GM19468 (cell line): ENCODE measurements around the gene XRCC2.
"Not testable (repeated sequence)": the region's sequence is repeated elsewhere in the genome, so short reads cannot be mapped to it uniquely, and the experiment has no call there.

Experiments
- ATAC-seq: cut with Tn5 transposase; IDR thresholded peaks from one replicate; pipeline ENCODE4 v1.9.1; 2021; ENCODE audit warnings: mild to moderate bottlenecking, moderate library complexity, moderate number of reproducible peaks; ENCODE audit not compliant: unreplicated experiment; ENCODE audit errors: extremely low read depth

The XRCC2 gene

DNA sequence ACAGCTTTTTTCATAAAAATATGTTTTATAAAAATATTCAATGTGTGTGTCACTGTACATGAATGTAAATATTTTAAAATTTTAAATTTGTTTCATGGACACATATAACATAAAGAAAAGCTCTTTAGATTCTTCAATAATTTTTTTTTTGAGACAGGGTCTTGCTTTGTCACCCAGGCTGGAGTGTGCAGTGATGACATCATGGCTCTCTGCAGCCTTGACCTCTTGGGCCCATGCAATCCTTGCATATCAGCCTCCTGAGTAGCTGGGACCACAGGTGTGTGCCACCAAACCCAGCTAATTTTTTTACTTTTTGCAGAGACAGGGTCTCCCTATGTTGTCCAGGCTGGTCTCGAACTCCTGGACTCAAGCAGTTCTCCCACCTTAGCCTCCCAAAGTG, 9.9 kb downstream of the XRCC2 start:
- ATAC-seq, result no peak

DNA sequence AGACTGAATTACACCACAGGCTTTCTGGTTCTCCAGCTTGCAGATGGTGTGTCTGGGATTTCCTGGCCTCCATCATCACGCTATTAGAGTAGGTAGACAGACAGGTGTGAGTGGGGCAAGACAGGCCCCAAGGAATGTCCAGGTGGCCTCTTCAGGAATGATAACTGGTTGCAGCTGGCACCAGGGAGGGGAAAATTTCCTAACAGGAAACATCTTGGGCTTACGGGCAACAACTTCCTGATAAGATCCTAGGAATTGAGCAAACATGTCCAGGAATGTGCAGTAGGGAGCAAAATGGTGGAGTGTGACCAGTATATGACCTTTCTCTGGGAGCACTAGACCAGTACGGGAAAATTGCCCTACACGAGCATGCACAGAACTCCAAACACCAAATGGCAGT, 11.3 kb downstream of the XRCC2 start:
- no peak for ATAC-seq

DNA sequence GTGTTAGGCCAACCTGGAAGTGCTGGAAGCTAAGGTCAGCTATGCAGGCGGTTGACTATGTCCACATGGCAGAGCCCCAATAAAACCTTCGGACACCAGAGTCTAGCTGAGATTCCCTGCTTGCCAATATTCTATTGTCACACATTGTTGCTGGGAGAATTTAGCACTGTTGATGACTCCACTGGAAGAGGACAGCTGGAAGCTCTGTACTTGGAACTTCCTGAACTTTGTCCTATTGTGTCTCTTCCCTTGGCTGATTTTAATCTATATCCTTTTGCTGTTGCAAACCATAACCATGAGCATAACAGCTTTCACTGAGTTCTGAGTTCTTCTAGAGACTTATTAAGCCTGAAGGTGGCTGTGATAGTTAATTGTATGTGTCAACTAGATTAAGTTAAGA, 12.0 kb downstream of the XRCC2 start:
- ATAC-seq, result no peak

DNA sequence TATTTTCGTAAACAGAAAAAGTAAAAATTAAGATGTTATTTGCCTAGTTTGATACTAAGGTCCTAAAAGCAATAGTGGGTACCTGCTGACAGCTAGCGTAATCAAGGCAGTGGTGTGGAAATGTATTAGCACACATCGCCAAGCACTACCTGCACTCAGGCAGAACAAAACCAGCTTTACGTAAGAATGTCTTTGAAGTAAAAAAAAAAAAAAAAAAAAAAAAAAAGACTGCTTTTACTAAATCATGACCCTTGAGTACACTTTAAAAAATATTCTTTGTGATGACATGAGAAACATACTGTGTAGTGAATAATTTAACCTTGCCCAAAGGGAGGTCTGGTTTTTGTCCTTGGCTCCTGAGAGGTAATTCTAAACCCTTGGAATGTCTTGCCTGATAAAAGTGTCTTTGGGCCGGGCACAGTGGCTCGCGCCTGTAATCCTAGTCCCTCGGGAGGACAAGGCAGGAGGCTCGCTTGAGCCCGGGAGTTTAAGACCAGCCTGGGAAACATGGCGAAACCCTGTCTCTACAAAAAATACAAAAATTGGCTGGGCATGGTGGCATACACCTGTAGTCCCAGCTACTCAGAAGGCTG, 12.7 kb downstream of the XRCC2 start:
- ATAC-seq, result no peak

DNA sequence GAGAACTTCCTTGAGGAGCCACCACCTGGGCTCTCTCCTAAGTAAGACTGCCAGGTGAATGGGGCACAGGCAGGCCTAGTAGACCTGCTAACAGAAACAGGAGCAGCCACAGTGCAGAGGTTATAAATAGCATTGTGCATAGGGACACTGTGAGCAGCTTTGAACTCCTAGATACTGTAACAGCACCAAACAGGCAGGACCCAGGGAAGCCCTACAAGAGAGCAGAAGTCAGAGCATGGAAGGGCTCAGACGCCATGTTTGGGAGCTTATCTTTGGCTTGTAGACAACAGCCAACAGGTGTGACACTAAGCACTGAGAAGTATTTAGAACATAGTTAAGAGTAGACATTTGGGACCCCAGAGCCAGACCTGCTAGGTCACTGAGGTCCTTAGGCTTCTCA, 14.5 kb downstream of the XRCC2 start:
- ATAC-seq, result no peak

DNA sequence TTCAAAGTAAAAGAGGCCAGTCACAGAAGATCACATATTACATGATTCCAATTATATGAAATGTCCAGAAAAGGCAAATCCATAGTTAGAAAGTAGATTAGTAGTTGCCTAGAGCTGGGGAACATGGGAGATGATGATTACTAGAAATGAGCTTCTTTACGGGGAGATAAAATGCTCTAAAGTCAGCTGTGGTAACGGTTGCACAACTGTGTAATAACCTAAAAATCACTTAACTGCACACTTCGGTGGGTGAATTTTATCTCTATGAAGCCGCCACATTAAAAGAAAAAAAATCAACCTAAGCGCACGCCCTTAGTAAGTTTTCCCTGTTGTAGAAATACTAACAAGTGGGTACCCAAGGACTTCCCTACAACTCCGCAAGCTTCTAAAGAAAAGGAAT, 15.9 kb downstream of the XRCC2 start:
- no peak for ATAC-seq

DNA sequence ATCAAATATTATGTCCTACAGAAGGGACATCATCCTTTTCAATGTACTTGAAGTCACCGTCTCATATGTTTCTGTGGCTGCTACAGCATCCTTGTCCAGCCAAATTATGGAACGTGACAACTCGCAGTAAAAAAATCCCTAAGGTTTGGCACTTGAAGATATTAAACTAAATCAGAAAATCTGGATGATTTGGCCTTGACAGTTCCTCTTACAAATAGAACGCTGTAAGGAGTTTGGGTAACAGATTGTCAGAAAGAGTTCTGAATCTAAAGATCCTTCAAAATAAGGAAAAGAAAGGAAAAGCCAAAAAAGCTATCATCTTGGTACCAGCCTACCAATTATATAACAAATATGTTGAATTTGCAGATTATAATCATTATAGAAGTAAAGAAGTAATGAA, 21.0 kb downstream of the XRCC2 start:
- no peak for ATAC-seq

DNA sequence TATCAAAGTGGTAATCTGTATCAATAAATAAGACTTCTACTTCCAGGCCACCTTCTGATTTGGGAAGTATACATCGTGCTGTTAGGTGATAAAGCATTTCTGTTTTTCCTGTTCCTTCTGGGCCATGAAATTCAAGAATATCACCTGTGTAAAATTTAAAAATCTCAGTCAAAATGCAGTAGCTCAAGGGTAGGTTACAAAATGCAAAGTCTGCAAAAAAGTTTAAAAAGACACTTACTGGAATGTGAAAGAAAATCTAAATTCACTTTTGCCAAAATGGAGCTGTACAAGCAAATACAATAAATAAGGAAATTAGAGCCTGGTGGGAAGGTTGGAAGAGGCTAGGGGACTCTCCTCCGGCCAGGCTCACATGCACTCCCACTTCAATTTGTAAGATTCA, 26.7 kb downstream of the XRCC2 start:
- no peak for ATAC-seq

DNA sequence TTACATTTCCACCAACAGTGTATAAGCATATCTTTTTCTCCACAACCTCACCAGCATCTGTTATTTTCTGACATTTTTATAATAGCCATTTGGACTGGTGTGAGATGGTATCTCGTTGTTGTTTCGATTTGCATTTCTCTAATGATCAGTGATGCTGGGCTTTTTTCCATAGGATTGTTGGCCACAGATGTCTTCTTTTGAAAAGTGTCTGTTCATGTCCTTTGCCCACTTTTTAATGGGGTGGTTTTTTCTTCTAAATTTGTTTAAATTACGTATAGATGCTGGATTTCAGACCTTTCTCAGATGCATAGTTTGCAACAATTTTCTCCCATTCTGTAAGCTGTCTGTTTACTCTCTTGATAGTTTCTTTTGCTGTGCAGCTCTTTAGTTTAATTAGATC, 28.9 kb downstream of the XRCC2 start:
- no peak for ATAC-seq

DNA sequence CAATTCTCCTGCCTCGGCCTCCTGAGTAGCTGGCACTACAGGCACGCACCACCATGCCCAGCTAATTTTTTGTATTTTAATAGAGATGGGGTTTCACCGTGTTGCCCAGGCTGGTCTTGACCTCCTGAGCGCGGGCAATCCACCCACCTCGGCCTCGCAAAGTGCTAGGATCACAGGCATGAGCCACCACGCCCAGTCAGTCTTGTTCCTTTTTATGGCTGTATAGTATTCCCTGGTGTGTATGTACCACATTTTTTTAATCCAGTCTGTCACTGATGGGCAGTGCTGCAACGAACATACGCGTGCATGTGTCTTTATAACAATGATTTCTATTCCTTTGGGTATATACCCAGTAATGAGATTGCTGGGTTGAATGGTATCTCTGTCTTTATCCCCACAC, 29.4 kb downstream of the XRCC2 start:
- not testable (repeated sequence) for ATAC-seq

DNA sequence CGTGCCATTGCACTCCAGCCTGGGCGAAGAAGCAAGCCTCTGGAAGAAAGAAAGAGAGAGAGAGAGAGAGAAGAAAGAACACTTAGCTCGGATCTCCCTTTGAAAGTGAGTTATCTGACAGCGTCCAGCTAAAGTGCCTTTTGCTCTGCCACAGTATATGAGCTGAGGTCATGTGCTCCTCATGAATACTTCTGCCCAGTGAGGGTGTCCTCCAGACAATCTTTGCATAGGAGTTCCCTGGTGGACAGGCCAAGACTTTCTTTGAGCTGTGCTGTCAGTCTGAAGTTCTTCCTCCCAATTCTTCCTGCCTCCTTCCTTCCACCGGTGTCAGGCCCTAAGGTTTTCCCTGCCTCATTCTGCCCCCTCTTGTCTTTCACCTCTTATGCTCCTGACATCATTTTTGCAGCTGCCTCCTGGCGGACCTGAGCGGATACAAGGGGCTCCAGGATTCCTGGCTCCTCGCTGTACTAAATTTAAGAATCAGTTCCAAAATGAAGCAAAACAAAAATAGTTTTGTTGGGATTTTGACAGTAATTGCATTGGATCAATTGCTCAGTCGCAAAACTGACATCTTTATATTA, 31.9 kb downstream of the XRCC2 start:
- no peak for ATAC-seq

DNA sequence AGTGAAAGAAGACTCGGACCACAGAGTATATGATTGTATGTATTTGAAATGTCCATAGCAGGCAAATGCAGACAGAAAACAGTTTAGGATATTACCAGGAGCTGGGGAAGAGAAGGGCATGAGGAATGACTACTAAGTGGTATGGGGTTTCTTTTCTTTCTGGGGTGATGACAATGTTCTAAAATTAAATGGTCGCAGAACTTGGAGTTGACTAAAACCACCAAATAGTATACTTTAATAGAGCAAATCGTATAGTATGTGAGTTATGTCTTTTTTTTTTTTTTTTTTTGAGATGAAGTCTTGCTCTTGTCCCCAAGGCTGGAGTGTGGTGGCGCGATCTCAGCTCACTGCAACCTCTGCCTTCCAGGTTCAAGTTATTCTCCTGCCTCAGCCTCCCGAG, 34.6 kb downstream of the XRCC2 start:
- no peak for ATAC-seq

DNA sequence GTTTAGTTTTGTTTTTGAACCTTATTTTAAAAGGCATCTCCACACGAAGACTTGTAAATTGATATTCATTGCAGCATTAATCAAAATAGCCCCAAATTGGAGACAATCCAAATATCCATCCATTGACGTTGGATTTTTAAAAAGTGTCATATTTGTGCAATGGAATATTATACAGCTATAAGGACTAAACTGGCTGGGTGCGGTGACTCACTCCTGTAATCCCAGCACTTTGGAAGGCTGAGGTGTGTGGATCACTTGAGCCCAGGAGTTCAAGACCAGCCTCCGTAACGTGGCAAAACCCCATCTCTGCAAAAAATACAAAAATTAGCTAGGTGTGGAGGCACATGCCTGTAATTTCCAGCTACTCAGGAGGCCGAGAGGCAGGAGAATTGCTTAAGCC, 35.1 kb downstream of the XRCC2 start:
- no peak for ATAC-seq

DNA sequence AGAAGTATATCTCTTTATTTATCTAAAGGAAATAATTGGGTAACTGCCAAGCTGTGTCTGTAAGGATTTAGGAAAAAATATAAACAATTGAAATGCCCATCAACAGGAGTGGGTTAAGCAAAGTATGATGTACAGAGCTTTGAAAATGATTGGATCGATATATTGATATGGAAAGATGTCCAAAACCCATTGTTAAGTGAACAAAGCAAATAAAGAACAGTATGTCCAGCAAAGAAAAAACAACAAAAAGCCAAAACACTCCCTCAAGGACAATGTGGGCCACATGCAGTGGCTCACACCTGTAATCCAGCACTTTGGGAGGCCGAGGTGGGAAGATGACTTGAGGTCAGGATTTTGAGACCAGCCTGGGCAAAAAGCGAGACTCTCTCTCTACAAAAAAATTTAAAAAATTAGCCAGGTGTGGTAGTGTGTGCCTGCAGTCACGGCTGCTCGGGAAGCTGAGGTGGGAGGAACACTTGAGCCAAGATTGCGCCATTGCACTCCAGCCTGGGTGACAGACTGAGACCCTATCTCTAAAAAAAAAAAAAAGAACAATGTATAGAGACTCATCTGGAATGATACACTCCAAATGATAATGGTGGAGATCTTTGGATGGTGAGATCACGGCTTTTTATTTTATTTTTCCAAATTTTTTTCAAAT, 37.9 kb downstream of the XRCC2 start:
- ATAC-seq, result no peak

DNA sequence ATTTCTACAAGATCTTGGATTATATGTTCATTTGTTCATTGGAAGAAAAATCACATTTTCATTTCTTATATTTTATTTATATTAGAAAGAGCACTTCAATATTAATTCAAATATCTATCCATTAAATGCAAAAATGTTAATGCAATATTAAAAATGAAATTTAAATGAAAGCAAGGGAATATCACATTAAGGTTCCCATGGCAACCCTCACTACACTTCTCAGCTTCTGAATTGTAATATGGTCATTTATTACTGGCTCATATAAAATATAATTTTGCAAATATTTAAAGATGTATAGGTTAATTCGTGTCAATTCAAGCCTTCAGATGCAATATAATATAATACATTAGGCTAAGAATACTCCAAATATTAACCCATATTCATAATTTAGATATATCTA, 38.8 kb downstream of the XRCC2 start:
- ATAC-seq, result no peak

DNA sequence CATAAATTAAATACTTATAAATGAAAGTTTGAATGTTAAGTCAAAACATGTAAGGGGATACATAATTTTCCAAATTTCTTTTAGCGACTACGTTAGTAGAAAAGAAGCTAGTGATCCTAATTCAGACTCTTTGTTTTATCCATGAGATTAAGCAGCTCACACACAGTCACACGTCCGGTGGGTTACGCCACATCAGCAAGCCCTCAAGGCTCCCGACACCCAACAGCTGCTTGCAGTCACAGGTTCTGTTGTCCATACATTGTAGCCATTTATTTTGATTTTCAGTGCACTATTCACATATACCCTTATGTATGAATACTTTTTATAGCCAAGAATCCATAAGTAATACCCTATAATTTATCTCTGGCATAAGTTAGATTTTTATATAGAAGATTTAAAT, 39.5 kb downstream of the XRCC2 start:
- ATAC-seq, result no peak

DNA sequence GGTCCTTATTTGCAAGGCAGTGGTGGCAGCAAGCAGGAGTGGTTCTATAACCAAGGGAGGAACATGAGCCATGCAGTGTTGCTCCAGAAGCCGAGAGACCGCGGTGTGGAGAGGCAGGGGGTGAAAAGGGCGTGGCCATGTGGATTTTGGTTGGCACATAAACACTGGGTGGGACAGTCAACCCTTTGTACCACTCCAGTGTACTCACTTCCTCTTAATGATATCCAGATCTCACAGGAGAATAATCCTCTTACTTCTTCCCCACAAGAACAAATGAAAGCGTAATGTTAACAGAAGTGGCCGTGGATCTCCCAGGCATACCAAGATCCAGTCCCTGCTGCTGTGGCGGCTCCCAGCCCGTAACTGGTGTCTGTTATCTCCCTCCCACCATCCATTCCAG, 42.4 kb downstream of the XRCC2 start:
- ATAC-seq, result no peak

DNA sequence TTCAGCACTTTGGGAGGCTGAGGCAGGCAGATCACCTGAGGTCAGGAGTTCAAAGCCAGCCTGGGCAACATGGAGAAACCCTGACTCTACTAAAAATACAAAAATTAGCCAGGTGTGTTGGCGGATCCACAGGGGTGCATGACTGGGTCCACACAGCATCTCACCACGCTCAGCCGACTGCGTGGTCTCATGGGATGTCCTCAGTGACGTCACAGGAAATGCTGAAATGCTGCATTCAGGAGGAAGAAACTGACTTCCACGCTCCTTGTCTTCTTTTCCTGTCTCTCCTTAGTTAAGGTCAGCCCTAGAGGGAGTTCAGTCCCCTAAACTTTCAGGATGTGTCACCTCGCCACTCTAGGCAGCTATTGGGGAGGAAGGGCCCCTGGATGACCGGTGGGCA, 42.9 kb downstream of the XRCC2 start:
- ATAC-seq, result no peak

DNA sequence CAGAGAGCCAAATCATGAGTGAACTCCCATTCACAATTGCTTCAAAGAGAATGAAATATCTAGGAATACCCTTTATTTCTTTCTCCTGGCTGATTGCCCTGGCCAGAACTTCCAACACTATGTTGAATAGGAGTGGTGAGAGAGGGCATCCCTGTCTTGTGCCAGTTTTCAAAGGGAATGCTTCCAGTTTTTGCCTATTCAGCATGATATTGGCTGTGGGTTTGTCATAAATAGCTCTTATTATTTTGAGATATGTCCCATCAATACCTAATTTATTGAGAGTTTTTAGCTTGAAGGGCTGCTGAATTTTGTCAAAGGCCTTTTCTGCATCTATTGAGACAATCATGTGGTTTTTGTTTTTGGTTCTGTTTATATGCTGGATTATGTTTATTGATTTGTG, 47.2 kb downstream of the XRCC2 start:
- not testable (repeated sequence) for ATAC-seq

DNA sequence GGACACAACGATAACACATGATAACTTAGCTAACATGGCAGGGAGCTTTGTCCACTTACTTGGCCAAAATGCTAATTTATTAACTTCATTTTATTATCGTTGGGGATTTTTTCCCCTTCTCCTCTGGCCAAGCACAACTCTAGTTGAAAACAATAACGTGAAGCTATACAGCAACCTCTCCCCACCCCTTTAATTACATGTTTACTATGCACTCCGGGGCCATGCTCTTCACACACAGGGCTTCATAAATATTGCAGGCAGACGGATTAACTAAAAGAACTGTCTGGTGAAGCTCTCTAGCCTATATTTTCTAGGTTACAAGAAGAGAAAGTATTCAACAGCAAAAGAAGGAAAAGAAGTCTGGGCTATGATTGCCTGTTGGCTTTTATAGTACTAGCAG, 51.7 kb downstream of the XRCC2 start:
- no peak for ATAC-seq

DNA sequence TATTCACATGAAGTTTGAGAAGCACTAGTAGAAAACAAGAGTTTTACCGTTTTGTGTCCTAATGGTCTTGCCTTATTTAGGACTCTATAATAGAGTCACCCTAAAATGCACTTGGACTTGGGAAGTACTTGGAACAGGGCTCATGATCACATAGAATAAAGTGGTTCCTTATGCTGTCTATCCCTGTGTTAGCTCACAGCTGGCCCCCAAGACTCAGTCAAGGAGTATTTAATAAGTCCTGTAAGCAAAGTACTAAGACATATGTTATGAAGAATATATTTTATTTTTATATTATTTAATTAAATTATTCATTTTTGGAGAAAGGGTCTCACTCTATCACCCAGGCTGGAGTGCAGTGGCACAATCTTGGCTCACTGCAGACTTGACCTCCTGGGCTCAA, 54.5 kb downstream of the XRCC2 start:
- ATAC-seq, result no peak
